IgD-negative memory B cell (primary cell): ENCODE results near the gene CHRNA3. TPM values are rescaled to one million over a fixed set of nuclear protein-coding genes. Genes with fewer than 3 reads are reported as not detected.

Experiments
- H3K27ac Mint-ChIP-seq, 3 donors: one replicate each; pipeline ENCODE4 v1.8.0; 2020 to 2022; ENCODE audit warnings: mild to moderate bottlenecking in 3 of 3, mixed read lengths in 3 of 3, moderate library complexity in 1 of 3
- H3K27me3 Mint-ChIP-seq: one replicate; pipeline ENCODE4 v1.8.0; 2021; ENCODE audit warnings: mixed read lengths
- H3K36me3 Mint-ChIP-seq: one replicate; pipeline ENCODE4 v1.8.0; 2020; ENCODE audit warnings: mild to moderate bottlenecking, mixed read lengths
- H3K4me1 Mint-ChIP-seq, 3 donors: one replicate each; pipeline ENCODE4 v1.8.0; 2020 to 2022; ENCODE audit warnings: mixed read lengths in 3 of 3, mild to moderate bottlenecking in 1 of 3
- H3K4me3 Mint-ChIP-seq, 4 donors: one replicate each; pipeline ENCODE4 v1.8.0; 2020 to 2022; ENCODE audit warnings: mild to moderate bottlenecking in 4 of 4, mixed read lengths in 4 of 4, moderate library complexity in 3 of 4
- H3K9me3 Mint-ChIP-seq, 3 donors: one replicate each; pipeline ENCODE4 v1.8.0; 2020 to 2021; ENCODE audit warnings: mixed read lengths in 3 of 3, mild to moderate bottlenecking in 1 of 3
- polyA plus RNA-seq: library from polyadenylated mRNA; unstranded; fragments of 300-500 nt; fragmentation: Illumina TruSeq; gene quantifications from one replicate; pipeline ENCODE4 v1.2.3, GENCODE V29; 2021

Gene CHRNA3
- polyA plus RNA-seq, 1 donor from 2014 or later: not detected

- peaks cover 0 to 5% (median 1%) of the 10 kb centered on the region in 3 donors for H3K4me1 Mint-ChIP-seq
- H3K27me3 Mint-ChIP-seq: peaks cover 13% of the 10 kb centered on the region
- H3K4me3 Mint-ChIP-seq: peak overlapping the region in 3 of 4 donors; percentile 44 to 90 (median 55)
- H3K36me3 Mint-ChIP-seq: no peaks in the 10 kb centered on the region
- peak overlapping the region in 2 of 3 donors; percentile 50 to 63 for H3K27ac Mint-ChIP-seq
- no peaks in the 10 kb centered on the region for H3K9me3 Mint-ChIP-seq
These were observed 21.0 kb upstream of the CHRNA3 start for GRCh38 chr15:78641749-78642275.

DNA sequence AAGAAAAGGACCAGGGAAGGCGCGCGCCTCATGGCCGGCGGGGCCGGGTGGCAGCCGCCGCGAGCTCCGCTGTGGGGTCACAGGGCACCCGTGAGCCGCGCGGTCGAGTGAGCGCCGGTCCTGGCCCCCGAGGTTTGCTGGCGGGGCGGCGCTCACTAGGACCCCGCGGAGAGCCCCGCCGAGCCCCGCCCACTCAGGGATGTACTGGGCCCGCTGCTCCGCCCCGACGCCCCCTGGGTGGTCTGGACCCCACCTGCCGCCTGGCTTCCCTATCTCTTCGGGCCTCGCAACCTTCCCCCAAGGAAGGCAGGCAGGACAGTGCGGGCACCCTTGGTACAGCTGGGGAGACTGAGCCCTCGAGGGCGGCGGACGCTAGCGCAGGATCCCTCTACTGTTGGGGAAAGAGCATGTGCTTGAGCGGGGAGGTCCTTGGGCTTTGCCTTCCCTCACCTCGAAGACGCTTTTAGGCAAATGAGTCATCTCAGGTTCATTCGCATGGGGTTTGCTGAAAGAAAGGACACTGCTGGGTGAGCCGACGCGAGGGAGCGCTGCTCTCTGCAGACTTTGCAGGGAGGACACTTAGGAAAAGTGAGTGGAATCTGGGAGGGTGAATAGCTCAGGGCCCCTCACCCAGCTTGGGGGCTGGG, 20.4 kb upstream of the CHRNA3 start, which contains the start of gene CHRNB4:
CHRNB4 (minus strand) TSS at position 109 of the 647 bp plus-strand sequence; CDS start at position 32, 77 bp downstream.
- peaks cover 16% of the 10 kb centered on the region for H3K27me3 Mint-ChIP-seq
- peaks cover 0 to 5% (median 1%) of the 10 kb centered on the region in 3 donors for H3K4me1 Mint-ChIP-seq
- H3K9me3 Mint-ChIP-seq: no peaks in the 10 kb centered on the region
- no peaks in the 10 kb centered on the region for H3K36me3 Mint-ChIP-seq
- peak within 1 kb of the TSS in 2 of 3 donors; percentile 50 to 63 for H3K27ac Mint-ChIP-seq
- peak within 1 kb of the TSS; percentile 55 to 90 (median 68) for H3K4me3 Mint-ChIP-seq

GRCh38 chr15:78640527-78641101, 19.8 kb upstream of the CHRNA3 start:
- H3K27ac Mint-ChIP-seq: no peak overlapping the region
- peak overlapping the region in 2 of 4 donors; percentile 27 to 58 for H3K4me3 Mint-ChIP-seq
- H3K9me3 Mint-ChIP-seq: no peaks in the 10 kb centered on the region
- peaks cover 0 to 5% (median 1%) of the 10 kb centered on the region in 3 donors for H3K4me1 Mint-ChIP-seq
- peaks cover 16% of the 10 kb centered on the region for H3K27me3 Mint-ChIP-seq
- no peaks in the 10 kb centered on the region for H3K36me3 Mint-ChIP-seq

DNA sequence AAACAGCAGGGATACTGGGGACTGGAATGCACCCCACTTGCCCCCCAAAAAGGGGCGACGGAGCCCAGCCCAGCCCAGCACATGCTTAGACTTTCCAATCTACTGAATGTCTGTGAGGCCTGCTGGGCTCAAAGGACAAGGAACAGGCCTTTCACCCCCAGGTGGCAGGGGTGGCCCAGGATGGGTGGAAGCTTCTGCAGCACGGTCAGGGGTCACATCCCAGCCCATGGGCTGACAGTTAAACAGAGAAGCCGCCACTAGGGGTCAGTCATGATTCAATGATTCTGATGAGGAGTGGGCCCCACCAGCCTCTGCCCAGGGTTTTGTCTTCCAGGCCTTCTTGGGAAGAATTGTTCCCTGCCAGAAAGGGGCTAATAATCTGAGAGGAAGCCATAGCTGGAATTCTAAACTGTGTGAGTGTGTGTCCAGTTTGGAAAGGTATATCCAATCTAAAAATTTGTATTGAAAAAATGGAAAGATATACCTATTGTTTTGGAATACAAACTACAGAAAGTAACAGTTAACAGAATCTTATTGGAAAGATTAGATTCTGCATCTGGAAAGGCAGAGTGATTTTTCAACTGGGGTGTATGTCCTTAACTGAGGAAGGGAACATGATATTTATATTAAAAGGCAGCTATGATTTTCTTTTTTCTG, 18.0 kb upstream of the CHRNA3 start:
- Mint-ChIP-seq H3K27ac (no peak overlapping the region), H3K4me3 (no peak overlapping the region), H3K36me3 (no peaks in the 10 kb centered on the region), H3K9me3 (no peaks in the 10 kb centered on the region), H3K4me1 (peaks cover 0 to 5% (median 1%) of the 10 kb centered on the region in 3 donors), H3K27me3 (peaks cover 14% of the 10 kb centered on the region)

- H3K4me1 Mint-ChIP-seq: peaks cover 0 to 5% (median 1%) of the 10 kb centered on the region in 3 donors
- H3K4me3 Mint-ChIP-seq: peak overlapping the region in 1 of 4 donors; percentile 23
- peaks cover 14% of the 10 kb centered on the region for H3K27me3 Mint-ChIP-seq
- H3K9me3 Mint-ChIP-seq: peaks cover 0 to 8% (median 2%) of the 10 kb centered on the region in 3 donors
- no peak overlapping the region for H3K27ac Mint-ChIP-seq
- no peaks in the 10 kb centered on the region for H3K36me3 Mint-ChIP-seq
These were observed 17.1 kb upstream of the CHRNA3 start for GRCh38 chr15:78637776-78638435.

- peaks cover 0 to 8% (median 2%) of the 10 kb centered on the region in 3 donors for H3K9me3 Mint-ChIP-seq
- H3K27me3 Mint-ChIP-seq: peaks cover 6% of the 10 kb centered on the region
- peaks cover 0 to 2% (median 1%) of the 10 kb centered on the region in 3 donors for H3K4me1 Mint-ChIP-seq
- no peak overlapping the region for H3K27ac Mint-ChIP-seq
- H3K36me3 Mint-ChIP-seq: no peaks in the 10 kb centered on the region
- H3K4me3 Mint-ChIP-seq: no peak overlapping the region
These were observed 15.6 kb upstream of the CHRNA3 start for GRCh38 chr15:78636378-78636859.

- Mint-ChIP-seq H3K36me3 (no peaks in the 10 kb centered on the region), H3K27me3 (peaks cover 4% of the 10 kb centered on the region), H3K4me1 (no peaks in the 10 kb centered on the region), H3K4me3 (no peak overlapping the region), H3K9me3 (peaks cover 0 to 8% (median 2%) of the 10 kb centered on the region in 3 donors), H3K27ac (no peak overlapping the region)
These were observed 14.6 kb upstream of the CHRNA3 start for GRCh38 chr15:78635346-78635745.

DNA sequence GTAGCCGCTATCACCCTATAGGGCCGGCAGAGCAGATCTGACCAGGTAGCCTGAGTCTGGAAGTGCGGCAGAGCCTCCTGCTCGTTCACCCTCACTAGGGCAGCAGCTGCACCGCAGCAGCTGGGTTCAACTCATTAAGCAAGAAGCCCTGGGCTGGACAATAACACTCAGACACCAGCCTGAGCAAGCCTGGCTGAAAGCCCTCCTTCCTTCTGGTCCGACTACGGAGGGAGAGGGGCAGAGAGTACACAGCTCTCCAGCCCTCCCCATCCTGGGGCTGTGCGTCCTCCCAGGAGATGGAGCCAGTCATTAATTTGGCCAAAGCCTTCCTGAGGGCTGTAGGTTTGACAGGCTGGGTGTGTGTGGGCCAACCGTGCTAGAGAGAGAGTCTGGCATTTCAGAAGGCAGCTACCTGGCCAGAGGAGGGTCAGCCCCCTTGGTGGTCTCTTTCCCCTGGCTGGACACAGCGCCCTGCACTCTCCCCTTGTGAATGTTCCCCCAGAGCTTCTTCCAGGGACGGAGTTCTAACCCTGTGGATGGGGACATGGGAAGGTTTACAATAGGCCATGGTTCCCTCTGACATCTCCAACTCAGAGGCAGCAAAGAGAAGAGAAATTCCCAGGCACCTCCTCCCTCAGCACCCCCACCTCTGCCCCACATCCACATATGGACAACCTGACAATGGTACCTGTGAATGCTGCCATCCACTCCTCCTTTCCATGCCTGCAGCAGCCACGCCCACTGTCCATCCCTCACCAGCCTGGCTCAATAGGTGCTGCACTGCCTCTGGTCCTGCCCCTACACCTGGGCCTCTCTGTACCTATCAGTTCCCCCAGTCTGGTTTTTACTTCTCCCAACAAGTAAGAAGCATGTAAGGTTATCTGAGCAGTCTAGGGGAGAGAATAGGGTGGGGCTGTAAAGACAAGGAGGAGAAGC, 13.7 kb upstream of the CHRNA3 start:
- peaks cover 0 to 8% (median 2%) of the 10 kb centered on the region in 3 donors for H3K9me3 Mint-ChIP-seq
- H3K4me1 Mint-ChIP-seq: no peaks in the 10 kb centered on the region
- peaks cover 7% of the 10 kb centered on the region for H3K27me3 Mint-ChIP-seq
- H3K36me3 Mint-ChIP-seq: no peaks in the 10 kb centered on the region
- H3K4me3 Mint-ChIP-seq: no peak overlapping the region
- H3K27ac Mint-ChIP-seq: no peak overlapping the region

- Mint-ChIP-seq H3K4me1 (no peaks in the 10 kb centered on the region), H3K27ac (no peak overlapping the region), H3K27me3 (peaks cover 13% of the 10 kb centered on the region), H3K36me3 (no peaks in the 10 kb centered on the region), H3K9me3 (peaks cover 0 to 8% (median 2%) of the 10 kb centered on the region in 3 donors), H3K4me3 (no peak overlapping the region)
These were observed 12.6 kb upstream of the CHRNA3 start for GRCh38 chr15:78633348-78633747.

DNA sequence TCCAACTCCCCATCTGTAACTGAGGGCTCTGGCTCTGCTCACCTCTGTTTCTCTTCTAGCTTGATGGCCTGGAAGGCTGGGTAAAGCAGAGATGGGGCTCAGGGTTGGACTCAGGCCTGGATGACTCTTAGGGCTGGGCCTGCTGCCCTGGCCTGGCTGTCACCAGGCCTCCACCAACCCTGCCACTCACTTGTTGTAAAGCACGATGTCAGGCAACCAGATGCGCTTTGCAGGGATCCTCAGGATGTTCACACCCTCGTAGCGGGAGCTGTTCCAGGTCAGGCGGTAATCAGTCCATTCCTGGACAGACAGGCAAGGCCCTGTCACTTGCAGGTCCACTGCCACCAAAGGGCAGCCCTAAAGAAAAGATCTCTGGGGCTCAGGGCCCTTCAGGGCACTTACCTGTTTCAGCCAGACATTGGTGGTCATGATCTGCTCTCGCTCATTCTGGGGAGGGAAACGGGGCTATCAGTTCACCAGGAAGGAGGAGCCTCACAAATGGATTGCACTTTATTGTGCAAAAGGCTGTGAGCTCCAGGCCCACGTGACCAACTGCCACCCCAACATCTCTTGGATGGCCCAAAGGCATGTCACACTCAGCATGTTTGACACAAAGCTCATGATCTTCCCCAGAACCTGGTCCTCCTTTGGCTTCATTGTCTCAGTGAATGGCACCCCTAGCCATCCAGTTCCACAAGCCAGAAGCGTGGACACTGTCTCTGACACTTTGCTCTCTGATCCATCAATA, 10.3 kb upstream of the CHRNA3 start:
- Mint-ChIP-seq H3K4me1 (no peaks in the 10 kb centered on the region), H3K36me3 (no peaks in the 10 kb centered on the region), H3K27me3 (peaks cover 10% of the 10 kb centered on the region), H3K4me3 (no peak overlapping the region), H3K9me3 (peaks cover 0 to 8% (median 2%) of the 10 kb centered on the region in 3 donors), H3K27ac (no peak overlapping the region)

DNA sequence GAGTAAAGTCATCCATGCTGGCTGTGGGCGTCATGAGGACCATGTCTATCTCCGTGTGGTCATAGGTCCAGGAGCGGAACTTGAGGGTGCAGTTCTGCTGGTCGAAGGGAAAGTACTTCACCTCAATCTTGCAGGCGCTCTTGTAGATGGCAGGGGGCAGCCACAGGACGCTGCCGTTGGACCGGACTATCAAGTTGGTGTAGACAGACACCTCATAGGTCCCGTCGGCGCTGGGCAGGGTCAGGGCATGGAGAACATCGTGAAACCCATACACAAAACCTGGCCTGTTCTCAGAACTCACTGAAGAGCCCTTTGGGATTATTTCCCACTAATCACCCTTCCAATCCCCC, 8.9 kb upstream of the CHRNA3 start:
- no peaks in the 10 kb centered on the region for H3K4me1 Mint-ChIP-seq
- H3K27me3 Mint-ChIP-seq: peaks cover 13% of the 10 kb centered on the region
- H3K4me3 Mint-ChIP-seq: no peak overlapping the region
- peak overlapping the region in 1 of 3 donors; percentile 16 for H3K27ac Mint-ChIP-seq
- no peaks in the 10 kb centered on the region for H3K36me3 Mint-ChIP-seq
- peaks cover 0 to 8% (median 2%) of the 10 kb centered on the region in 3 donors for H3K9me3 Mint-ChIP-seq

GRCh38 chr15:78629031-78629715, 8.4 kb upstream of the CHRNA3 start:
- peaks cover 14% of the 10 kb centered on the region for H3K27me3 Mint-ChIP-seq
- peaks cover 0 to 8% (median 2%) of the 10 kb centered on the region in 3 donors for H3K9me3 Mint-ChIP-seq
- no peaks in the 10 kb centered on the region for H3K36me3 Mint-ChIP-seq
- H3K4me3 Mint-ChIP-seq: no peak overlapping the region
- H3K4me1 Mint-ChIP-seq: no peaks in the 10 kb centered on the region
- H3K27ac Mint-ChIP-seq: no peak overlapping the region

DNA sequence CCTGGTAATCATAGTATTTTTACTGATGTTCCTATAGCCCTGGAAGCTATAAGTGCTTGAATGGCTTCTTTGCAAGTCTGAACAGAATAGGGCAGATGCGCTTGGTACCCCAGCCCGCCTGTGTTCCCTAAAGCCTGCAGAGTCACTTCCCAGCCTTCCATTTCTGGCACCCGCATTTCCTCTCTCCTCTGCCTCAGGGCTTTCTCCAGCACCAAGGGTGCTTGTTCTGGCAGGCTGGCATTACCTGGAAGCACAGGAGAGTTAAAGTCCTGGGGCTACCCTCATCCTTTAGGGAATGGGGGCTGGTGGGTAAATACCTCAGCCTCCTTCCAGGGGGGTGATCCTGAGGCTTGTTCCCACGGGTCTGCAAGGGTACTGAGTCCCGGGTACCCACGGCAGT, 7.4 kb upstream of the CHRNA3 start:
- Mint-ChIP-seq H3K4me1 (no peaks in the 10 kb centered on the region), H3K9me3 (peaks cover 0 to 4% (median 0%) of the 10 kb centered on the region in 3 donors), H3K36me3 (no peaks in the 10 kb centered on the region), H3K27ac (no peak overlapping the region), H3K27me3 (peaks cover 19% of the 10 kb centered on the region), H3K4me3 (no peak overlapping the region)
